ENCODE data around the gene COL11A2.
A peak's percentile ranks its signal among the peaks of the same experiment; 100 is the strongest.
"Not testable (repeated sequence)": the region's sequence is repeated elsewhere in the genome, so short reads cannot be mapped to it uniquely, and the experiment has no call there.

The COL11A2 gene

DNA sequence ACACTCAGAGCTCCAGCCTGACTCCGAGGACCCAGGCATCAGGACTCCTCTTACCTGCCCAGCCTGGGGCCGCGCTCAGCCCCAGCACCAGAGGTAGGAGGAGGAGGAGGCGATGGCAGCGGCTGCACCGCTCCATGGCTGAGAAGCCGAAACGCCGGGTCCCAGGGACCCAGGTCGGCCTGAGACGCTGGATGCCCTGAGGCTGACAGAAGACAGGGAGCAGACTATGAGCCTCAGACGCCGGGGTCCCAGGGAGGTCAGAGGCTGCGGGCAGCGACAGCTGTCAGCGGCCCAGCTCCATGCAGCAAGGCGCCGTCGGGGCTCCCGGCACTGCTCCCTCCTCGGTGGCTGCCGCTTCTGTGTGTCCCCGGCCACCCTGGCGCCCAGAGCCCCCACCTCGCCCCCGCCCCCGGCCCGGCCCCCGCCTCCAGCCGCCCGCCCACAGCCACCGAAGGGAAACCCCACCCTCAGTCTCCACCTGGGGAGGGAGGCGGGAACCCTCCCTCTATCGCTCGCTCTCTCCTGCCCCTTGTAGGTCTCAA is at the start of gene COL11A2:
Gene COL11A2 (minus strand): TSS at position 363 of the 542 bp plus-strand sequence. CDS start 227 bp downstream, at position 136.
- DNase-seq (ENCODE audit: low spot score), result no peak

DNA sequence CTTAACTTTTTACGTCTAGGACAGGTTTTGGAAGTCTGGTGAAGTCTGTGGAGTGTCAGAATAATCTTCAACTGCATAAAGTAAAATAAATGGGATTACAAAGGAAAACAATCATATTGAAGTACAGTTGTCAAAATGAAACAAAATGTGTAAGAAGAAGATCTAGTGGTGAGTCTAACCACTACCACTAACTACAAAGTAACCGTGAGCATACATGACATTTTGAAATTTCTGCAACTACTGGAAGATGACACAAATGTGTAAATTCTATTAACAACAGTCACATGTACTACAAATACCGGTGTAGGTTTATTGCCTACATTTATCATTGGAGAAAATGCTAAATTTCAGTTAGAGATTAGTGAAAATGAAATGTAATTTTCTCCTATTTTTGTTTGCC is 49.7 kb upstream of the COL11A2 start:
- no peak for DNase-seq (ENCODE audit: low spot score)

DNA sequence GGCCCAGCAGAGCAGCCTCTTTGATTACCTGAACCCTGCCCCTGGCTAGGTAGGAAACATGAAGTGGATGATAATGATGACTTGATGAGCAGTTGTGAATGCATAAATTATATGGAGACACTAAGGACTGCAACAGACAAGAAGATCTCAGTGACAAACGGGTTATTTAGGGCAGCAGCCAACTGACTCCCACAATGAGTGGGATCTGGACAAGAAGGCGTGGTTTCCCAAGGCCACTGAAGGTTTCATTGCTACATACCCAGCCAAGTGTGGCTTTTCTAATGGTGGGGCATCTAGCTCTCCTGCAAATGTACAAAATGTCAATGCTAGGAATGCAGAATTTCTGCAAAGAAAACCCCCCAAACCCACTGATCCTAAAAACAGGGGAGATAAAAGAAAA is 45.5 kb upstream of the COL11A2 start:
- DNase-seq (ENCODE audit: low spot score), result no peak

DNA sequence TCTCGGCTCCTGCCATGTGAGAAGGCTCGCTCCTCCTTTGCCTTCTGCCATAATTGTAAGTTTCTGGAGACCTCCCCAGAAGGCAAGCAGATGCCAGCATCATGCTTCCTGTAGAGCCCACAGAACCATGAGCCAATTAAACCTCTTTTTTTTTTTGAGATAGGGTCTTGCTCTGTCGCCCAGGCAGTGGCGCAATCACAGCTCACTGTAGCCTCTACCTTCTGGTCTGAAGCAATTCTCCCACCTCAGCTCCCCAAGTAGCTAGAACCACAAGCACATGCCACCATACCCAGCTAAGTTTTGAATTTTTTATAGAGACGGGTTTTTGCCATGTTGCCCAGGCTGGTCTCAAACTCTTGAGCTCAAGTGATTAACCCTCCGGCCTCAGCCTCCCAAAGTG is 44.6 kb upstream of the COL11A2 start:
- no peak for DNase-seq (ENCODE audit: low spot score)

DNA sequence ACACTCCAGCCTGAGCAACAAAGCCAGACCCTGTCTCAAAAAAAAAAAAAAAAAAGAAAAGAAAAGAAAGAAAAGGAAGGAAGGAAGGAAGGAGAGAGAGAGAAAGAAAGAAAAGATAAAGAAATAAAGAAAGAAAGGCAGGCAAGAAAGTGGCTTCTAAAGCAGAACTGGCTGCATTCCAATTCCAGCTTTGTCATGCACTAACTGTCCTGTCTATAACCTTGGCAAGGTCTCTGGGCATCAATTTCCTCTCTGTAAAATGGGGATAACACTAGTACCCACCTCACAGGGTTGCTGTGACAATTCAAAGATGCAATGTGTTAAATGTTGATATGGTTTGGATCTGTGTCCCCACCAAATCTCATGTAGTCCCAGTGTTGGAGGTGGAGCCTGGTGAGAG is 44.1 kb upstream of the COL11A2 start:
- DNase-seq (ENCODE audit: low spot score), result no peak

DNA sequence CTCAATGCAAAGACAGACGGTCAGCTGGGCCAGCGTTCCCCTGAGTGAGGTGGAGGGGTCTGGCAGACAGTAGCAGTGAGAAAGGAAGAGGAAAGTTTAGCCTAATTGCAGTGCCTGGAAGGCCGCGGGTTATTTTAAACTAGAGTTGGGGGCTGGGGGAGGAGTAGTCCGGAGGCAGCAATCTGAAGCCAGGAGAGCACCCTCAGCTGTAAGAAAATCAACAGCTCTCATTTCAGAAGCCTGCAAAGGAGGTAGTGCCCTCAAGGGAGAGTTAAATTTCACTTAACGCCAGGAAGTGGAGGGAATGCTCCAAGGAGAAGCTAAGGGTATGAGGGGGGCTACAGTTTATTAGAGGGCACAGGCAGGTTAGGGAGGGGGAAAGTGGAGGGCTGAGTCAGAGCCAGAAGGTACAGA is 43.0 kb upstream of the COL11A2 start:
- no peak for DNase-seq (ENCODE audit: low spot score)

DNA sequence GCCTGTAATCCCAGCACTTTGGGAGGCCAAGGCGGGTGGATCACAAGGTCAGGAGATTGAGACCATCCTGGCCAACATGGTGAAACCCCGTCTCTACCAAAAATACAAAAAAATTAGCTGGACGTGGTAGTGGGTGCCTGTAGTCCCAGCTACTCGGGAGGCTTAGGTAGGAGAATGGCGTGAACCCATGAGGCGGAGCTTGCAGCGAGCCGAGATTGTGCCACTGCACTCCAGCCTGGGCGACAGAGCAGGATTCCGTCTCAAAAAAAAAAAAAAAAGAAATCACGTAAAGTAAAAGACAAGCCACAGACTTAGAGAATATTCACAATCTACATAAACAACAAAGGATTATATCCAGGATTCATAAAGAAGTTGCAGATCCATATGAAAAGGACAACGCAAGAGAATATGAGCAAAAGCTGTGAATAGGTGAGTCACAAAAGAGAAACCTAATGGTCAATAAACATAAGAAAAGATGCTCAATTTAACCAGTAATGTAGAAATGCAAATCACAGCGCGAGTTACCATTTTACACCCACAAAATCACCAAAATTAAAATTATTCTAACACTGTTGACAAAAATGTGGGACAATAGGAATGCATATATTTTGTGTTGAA is 34.3 kb upstream of the COL11A2 start:
- not testable (repeated sequence) for DNase-seq (ENCODE audit: low spot score)

DNA sequence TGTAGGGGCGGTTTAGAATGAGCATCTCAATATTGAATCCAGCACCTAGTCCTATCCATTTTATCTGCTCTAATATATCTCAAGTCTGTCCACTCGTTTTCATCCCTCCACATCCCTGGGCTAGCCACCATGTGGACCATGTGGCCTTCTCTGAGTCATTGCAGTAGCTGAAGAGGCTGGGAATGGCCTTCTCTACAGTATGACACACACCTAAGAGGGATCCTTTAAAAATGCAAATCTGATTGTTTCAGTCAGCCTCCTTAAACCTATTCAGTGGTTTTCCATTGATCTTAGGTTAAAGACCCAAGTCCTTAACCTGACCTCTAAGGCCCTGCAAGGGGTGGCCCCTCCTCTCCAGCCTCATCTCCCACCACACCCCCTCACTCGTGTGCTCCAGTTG is 25.4 kb upstream of the COL11A2 start:
- no peak for DNase-seq (ENCODE audit: low spot score)

DNA sequence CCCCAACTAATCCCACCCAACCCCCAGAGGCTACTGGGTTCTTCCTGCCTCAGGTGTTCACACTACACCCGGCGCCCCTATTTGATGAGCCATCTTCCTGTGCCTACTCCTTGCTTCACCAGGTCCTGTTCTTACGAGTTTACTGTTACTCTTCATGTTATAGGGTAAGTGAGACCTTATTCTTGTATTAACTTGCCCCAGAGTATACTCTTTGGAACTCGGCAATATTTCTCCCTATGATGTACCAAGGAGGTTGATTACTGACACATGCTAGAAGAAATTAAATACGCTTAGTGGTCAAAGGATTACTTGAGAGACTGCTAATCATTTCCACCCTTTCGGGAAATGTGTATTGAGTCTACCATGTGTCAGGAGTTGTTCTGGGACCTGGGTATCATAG is 25.0 kb upstream of the COL11A2 start:
- no peak for DNase-seq (ENCODE audit: low spot score)

DNA sequence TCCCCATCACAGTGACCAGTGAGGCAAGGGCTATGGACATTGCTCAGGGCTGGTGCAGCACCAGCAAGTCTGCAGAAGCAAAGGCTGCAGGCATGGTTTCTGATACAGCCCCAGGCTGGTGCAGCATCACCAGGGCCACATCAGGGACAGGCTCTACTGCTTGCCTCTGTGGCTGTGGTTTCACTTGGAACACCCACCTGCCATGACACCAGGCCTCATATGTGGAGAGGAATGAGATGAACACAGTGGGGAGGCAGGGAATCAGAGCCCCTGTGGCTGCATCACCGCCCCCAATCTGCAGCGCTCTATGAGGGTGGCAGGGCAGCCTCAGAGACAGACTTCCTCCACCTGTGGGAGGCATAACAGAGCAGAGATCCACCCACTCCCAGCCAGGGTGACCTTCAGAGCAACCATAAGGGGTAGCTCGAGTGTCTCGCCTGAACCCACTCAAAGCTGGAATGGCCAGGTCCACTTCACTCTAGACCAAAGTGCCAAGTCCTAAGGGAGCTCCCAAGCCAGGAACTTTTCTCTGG is 23.9 kb upstream of the COL11A2 start:
- DNase-seq (ENCODE audit: low spot score), result no peak

DNA sequence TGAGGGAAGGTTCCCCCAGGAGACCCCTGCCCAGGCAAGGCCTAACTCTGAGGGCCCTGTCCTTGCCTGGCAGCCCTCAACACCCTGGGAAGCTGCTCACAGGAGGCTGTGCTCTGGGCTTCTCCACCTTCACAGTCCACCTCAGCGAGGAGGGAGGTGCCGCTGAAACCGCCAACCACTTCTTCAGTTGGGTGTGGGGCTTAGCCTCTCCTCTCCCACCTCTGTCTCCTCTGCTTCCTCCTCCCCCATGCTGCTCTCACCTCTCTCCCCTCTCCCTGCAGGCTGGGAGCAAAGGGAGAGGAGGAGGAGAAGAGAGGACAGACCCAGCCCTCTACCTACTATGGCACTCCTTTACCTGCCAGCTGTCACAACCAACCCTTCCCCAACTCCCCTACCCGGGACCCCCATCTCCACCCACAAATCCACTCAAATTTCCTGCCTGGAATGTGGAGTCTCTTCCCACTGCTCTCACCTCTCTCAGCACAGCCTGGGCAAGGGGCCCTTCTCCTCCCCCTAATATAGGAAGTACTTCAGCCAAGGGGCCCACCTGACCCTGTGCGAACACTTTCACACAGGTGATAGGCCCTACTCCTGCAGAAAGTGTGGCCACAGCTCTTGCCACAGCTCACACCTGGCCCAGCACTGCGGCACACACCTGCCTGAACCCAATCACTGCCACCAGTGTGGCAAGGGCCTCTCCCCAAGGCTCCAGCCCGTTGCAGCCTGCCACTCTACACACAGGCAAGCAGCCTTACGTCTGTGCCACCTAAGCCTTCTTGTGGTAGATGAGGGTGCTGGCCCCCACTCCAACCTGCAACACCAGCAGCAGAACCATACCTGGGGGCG is 23.2 kb upstream of the COL11A2 start:
- no peak for DNase-seq (ENCODE audit: low spot score)

DNA sequence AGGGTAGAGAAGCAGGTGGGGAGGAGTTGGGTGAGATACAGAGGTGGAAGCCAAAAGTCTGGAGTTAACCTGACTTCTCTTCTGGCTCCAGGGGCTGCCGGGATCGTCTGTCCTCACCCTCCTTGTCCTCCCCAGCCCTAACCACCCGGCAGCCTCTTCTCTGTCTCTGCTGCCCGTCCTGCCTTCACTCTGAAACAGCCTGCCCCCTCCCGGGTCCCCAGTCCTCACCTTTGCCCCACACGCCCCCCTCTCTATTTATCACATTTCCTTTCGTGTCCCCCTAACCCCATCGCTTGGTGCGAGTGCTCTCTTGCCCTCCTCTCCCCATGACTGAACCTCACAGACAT is 21.7 kb upstream of the COL11A2 start:
- no peak for DNase-seq (ENCODE audit: low spot score)

DNA sequence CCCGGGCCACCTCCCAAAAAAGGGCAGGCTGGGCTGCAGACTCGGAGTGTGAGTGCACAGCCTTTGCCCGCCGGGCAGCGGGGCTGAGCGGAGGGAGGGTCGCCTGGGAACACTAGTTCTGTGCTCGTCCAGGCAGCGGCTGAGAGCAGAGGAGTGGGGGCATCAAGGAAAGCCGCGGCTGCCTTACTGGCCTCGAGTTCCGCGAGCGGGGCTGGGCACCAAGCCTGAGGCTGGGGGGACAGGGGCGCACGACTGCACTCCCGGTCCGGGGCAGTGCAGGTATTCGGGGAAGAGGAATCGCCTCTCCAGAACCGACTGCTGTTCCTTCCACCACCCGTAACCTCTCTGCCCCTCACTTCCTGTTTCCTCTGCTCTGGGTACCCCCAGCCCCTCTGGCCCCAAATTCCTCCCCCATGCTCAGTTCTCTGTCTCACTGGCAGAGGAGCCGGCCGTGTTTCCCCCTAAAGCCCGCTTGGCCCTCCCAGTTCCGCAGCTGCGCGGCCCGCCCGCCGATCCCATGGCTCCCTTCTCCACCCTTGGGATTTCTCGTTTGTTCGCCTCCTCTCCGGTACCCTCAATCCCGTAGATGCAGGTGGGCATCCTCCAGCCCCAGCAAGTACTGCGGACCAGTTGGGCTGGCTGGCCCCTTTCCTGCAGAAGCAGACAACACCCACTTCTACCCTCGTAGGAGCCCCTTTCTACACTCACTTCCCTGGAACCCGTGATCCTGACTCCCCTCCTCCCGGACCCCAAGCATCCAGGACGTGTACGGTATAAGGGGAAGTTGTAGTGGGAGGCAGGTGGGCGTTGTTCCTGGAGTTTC is 21.1 kb upstream of the COL11A2 start:
- peak; percentile 56 for DNase-seq (ENCODE audit: low spot score)

DNA sequence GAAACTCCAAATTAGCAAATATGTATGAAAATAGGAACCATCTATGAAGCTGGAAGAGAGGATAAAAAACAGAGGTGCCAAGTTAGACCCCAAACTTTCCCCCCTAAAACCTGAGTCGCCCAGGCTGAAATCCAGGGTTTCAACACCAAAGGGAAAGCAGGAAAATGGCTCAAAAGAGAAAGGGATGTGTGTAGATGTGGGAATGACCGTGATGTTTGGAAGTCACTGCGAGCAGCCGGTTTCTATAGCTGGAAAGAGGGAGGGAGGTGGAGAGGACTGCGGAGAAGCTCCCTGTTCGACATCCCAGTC is 20.5 kb upstream of the COL11A2 start:
- no peak for DNase-seq (ENCODE audit: low spot score)

DNA sequence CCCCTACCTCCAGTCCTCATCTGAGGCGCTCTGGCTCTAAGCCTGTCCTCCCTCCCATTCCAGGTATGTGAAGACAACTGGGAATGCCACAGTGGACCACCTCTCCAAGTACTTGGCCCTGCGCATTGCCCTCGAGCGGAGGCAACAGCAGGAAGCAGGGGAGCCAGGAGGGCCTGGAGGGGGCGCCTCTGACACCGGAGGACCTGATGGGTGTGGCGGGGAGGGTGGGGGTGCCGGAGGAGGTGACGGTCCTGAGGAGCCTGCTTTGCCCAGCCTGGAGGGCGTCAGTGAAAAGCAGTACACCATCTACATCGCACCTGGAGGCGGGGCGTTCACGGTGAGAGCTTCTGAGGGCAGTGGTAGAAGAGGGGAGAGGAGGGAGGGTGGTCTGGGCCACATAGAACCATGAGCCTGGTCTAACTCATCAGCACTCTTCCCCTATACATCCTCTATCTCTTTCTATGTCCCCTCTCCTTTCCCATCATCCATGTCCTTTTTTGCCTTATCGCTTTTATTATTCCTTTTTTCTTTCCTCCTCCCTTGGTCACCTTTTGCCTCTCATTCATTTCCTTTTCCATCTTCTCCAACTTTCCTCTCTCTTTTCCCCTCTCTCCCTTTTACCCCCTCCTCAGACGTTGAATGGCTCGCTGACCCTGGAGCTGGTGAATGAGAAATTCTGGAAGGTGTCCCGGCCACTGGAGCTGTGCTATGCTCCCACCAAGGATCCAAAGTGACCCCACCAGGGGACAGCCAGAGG is 19.6 kb upstream of the COL11A2 start:
- no peak for DNase-seq (ENCODE audit: low spot score)

DNA sequence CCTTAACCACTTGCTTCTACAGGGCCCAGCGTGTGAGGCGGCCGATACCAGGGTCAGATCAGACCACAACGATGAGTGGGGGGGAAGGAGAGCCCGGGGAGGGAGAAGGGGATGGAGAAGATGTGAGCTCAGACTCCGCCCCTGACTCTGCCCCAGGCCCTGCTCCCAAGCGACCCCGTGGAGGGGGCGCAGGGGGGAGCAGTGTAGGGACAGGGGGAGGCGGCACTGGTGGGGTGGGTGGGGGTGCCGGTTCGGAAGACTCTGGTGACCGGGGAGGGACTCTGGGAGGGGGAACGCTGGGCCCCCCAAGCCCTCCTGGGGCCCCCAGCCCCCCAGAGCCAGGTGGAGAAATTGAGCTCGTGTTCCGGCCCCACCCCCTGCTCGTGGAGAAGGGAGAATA is 18.9 kb upstream of the COL11A2 start:
- peak; percentile 1 for DNase-seq (ENCODE audit: low spot score)

DNA sequence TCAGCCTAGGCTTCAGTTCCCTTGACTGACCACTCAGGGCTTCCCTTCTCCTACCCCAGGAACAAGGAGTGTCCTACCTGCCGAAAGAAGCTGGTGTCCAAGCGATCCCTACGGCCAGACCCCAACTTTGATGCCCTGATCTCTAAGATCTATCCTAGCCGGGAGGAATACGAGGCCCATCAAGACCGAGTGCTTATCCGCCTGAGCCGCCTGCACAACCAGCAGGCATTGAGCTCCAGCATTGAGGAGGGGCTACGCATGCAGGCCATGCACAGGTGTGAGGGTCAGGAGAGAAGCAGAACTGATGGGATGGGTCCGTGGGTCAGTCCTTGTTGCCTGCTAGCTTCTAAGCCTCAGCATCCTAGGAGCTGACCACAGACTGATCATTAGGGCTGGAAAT is 17.6 kb upstream of the COL11A2 start:
- no peak for DNase-seq (ENCODE audit: low spot score)

DNA sequence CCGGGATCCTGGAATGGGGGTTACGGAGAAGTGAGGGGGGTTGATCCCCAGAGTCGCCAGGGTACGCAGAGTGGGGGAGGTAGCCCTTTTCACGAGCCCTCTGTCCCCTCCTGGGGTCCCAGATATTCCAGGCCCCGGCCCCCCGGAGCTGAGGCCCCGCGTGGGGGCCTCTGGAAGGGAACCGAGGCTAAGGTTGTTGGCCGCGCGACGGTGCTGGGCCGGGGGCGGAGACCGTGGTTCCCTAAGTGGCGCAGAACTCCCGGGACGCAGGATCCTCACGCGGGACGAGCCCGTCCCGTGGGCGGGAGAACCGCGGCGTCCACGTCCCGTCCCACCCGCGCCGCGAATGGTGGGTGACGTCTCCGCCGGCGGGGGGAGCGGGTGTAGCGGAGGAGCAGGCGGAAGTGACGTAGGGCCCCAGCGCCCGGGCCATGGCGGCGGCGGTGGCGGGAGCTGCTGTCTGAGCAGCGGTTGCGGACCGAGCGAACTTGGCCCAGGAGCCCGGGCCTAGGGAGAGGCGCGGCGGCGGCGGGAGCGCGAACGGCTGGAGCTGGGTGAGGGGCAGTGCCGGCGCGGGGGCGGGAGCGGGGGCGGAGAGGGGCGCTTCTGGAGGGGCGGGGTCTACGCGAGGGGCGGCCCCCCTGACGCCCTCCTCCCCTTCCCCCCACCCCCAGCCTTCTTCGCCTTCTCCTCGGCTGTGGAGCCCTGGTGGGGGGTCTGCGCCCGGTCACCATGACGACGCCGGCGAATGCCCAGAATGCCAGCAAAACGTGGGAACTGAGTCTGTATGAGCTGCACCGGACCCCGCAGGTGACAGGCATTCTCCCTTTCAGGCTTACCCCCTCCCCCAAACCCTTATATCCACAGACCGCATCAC is 16.1 kb upstream of the COL11A2 start, which contains the start of gene RING1:
Gene RING1 (plus strand): TSS at position 410 of the 877 bp plus-strand sequence. CDS start 323 bp downstream, at position 733.
- peak; percentile 95 for DNase-seq (ENCODE audit: low spot score)

DNA sequence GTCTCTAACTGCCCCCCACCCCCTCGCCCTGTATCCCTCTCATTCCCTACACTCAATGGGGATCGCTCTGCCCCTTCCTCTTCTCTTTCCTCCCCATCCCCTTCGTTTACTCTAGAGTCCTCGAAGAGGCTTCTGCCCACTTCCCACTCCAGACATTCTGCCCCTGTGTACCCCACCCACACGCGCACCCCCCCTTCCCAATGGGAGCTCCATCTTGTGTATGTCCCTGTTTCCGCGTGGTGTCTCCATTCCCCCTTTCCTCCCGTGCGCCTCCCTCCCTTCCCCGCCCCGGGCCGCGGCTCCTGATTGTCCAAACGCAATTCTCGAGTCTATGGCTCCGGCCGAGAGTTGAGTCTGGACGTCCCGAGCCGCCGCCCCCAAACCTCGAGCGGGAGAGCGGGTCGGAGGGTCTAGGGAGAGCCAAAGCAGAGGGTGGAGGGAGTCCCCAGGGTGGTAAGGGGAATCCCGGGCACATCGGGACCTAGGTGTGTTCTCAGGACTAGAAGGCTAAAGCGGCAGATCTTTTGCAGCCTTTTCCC is 15.4 kb upstream of the COL11A2 start:
- peak; percentile 73 for DNase-seq (ENCODE audit: low spot score)

DNA sequence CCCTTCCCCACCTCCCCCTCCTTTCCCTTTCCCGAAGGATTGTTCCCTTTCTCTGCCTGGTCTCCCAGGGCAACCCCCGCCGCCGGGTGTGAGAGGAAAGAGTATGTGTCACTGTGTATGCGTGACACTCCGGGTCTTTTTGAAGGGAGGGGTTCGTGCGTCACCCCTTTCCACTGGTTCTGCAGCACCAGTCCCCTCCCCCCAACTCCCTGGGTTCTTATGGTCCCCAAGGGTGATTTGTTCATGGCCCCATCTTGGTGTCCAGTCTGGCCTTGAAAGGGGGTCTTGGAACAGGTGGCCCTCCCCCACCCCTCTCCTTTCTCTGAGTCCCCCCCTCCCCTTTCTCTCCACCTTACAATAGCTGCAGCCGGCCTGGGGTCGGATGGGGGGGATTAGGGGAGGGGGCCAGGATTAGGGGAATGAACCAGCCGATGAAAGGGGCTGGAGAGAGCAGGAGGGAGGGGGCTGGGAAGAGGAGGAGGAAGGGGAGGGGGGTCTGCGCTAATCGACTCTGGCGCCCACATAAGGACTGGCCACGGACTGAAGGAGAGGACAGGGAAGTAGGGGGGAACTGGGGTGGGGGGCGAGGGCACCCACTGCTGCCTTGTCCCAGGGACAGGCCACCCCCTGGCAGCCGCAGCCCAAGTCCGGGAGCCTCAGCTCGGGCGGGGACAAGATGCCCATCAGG is 14.7 kb upstream of the COL11A2 start:
- DNase-seq (ENCODE audit: low spot score), result peak; percentile 82

Measured in AG08396 (cell line).